GM12874 (cell line): ENCODE data around the gene DMWD.

Source experiments
- CTCF ChIP-seq: IDR thresholded peaks from 2 replicates; pipeline ENCODE4 v1.5.1; 2011; ENCODE audit warnings: low read depth, mild to moderate bottlenecking, control low read depth, low read length, moderate library complexity; ENCODE audit not compliant: insufficient read depth

DMWD gene

GRCh38 chr19:45792470-45793177, at the start of gene DMWD:
Gene DMWD (minus strand): TSS chr19:45792845. CDS start chr19:45792756, 89 bp downstream.
- no peak for TF ChIP-seq CTCF

- TF ChIP-seq CTCF: no peak
Observed at GRCh38 chr19:45842198-45842597, 49.6 kb upstream of the DMWD start.

- TF ChIP-seq CTCF: no peak
Observed at GRCh38 chr19:45834970-45835369, 42.3 kb upstream of the DMWD start.

- no peak for TF ChIP-seq CTCF
Observed at GRCh38 chr19:45828945-45829344, 36.3 kb upstream of the DMWD start.

GRCh38 chr19:45828523-45828922, 35.9 kb upstream of the DMWD start:
- TF ChIP-seq CTCF: no peak

GRCh38 chr19:45827459-45828093, 34.9 kb upstream of the DMWD start:
- TF ChIP-seq CTCF: no peak

GRCh38 chr19:45826934-45827333, 34.3 kb upstream of the DMWD start:
- no peak for TF ChIP-seq CTCF
